HG03565 (cell line): ENCODE measurements around the gene ASRGL1.

Source experiments
- ATAC-seq: cut with Tn5 transposase; IDR thresholded peaks from one replicate; pipeline ENCODE4 v1.9.1; 2021; ENCODE audit warnings: mild to moderate bottlenecking, moderate library complexity; ENCODE audit not compliant: unreplicated experiment

ASRGL1 gene

GRCh38 chr11:62392506-62392905 lies 55.3 kb downstream of the ASRGL1 start:
- ATAC-seq: no peak

GRCh38 chr11:62393061-62393611 lies 55.9 kb downstream of the ASRGL1 start:
- ATAC-seq: no peak

- ATAC-seq: no peak
Measured at GRCh38 chr11:62393735-62394134, 56.5 kb downstream of the ASRGL1 start.

- no peak for ATAC-seq
Measured at GRCh38 chr11:62394825-62395538, 57.7 kb downstream of the ASRGL1 start.

GRCh38 chr11:62395885-62396551 lies 58.8 kb downstream of the ASRGL1 start:
- ATAC-seq: no peak

GRCh38 chr11:62398011-62398994 lies 61.1 kb downstream of the ASRGL1 start:
- no peak for ATAC-seq

GRCh38 chr11:62399172-62399877 lies 62.1 kb downstream of the ASRGL1 start:
- ATAC-seq: no peak

GRCh38 chr11:62399878-62400266 lies 62.6 kb downstream of the ASRGL1 start:
- no peak for ATAC-seq

GRCh38 chr11:62400281-62400680 lies 63.0 kb downstream of the ASRGL1 start:
- no peak for ATAC-seq

GRCh38 chr11:62400760-62401159 lies 63.5 kb downstream of the ASRGL1 start:
- no peak for ATAC-seq

GRCh38 chr11:62401356-62401755 lies 64.1 kb downstream of the ASRGL1 start:
- ATAC-seq: no peak

GRCh38 chr11:62401811-62402210 lies 64.6 kb downstream of the ASRGL1 start:
- no peak for ATAC-seq

- no peak for ATAC-seq
Measured at GRCh38 chr11:62402226-62402959, 65.1 kb downstream of the ASRGL1 start.

- ATAC-seq: no peak
Measured at GRCh38 chr11:62402960-62403730, 65.9 kb downstream of the ASRGL1 start.

- no peak for ATAC-seq
Measured at GRCh38 chr11:62404435-62404834, 67.2 kb downstream of the ASRGL1 start.

- ATAC-seq: no peak
Measured at GRCh38 chr11:62404901-62405300, 67.7 kb downstream of the ASRGL1 start.

GRCh38 chr11:62406034-62406433 lies 68.8 kb downstream of the ASRGL1 start:
- ATAC-seq: no peak

GRCh38 chr11:62409831-62410230 lies 72.6 kb downstream of the ASRGL1 start:
- ATAC-seq: no peak

GRCh38 chr11:62410972-62411371 lies 73.7 kb downstream of the ASRGL1 start:
- ATAC-seq: no peak
